IMR-90 (cell line): ENCODE results near the gene TCF7L2. TPM values are rescaled to one million over a fixed set of nuclear protein-coding genes. Genes with fewer than 3 reads are reported as not detected.

ENCODE experiments used
- ATAC-seq: fragments of 200-7000 bp; cut with Tn5 transposase; 2 replicates; pipeline ENCODE4 v1.9.1; 2020; ENCODE audit warnings: low read depth, mild to moderate bottlenecking, moderate library complexity
- BruUV-seq: library from RNA; stranded (reverse); fragments of 400-500 nt; replicated peaks from 2 replicates; lab custom pipeline; 2021; lab: Mats Ljungman, UMichigan
- CTCF ChIA-PET: fragments of 300-600 bp; formaldehyde crosslinking; extraction: SDS; loops from one replicate; lab custom pipeline; 2021; ENCODE audit warnings: antibody characterized with exemption; lab: Yijun Ruan, JAX
- POLR2A ChIA-PET: fragments of 300-600 bp; sonication (Branson Sonifier 250); formaldehyde crosslinking; loops from one replicate; lab custom pipeline; 2022; ENCODE audit warnings: antibody characterized with exemption; ENCODE audit not compliant: unreplicated experiment; lab: Charles Lee
- DNase-seq: peaks from one replicate; pipeline ENCODE4 v3.0.0; 2013
- H2AFZ ChIP-seq: replicated peaks from 2 replicates; pipeline ENCODE3; 2013; ENCODE audit warnings: low read length, mild to moderate bottlenecking; ENCODE audit not compliant: poor library complexity
- H2AK5ac ChIP-seq: 2 replicates; pipeline ENCODE4 v1.6.1; 2013; ENCODE audit warnings: low read depth, low read length, inconsistent platforms
- H2AK9ac ChIP-seq: replicated peaks from 2 replicates; pipeline ENCODE3; 2013; ENCODE audit warnings: mild to moderate bottlenecking, low read depth, low read length, moderate library complexity; ENCODE audit not compliant: poor library complexity
- H2BK120ac ChIP-seq: 2 replicates; pipeline ENCODE4 v1.6.1; 2013; ENCODE audit warnings: low read depth, low read length, inconsistent platforms
- H2BK15ac ChIP-seq: 3 replicates; pipeline ENCODE4 v1.6.1; 2013; ENCODE audit warnings: low read depth, low read length, inconsistent platforms
- H2BK20ac ChIP-seq: 2 replicates; pipeline ENCODE4 v1.6.1; 2013; ENCODE audit warnings: low read depth, mild to moderate bottlenecking, inconsistent platforms, low read length, moderate library complexity
- H2BK5ac ChIP-seq: 2 replicates; pipeline ENCODE4 v1.6.1; 2013; ENCODE audit warnings: mild to moderate bottlenecking, low read depth, low read length, inconsistent platforms; ENCODE audit not compliant: poor library complexity, severe bottlenecking
- H3K14ac ChIP-seq: replicated peaks from 2 replicates; pipeline ENCODE4 v1.6.1; 2013; ENCODE audit warnings: low read depth, low read length, inconsistent platforms
- H3K18ac ChIP-seq: 2 replicates; pipeline ENCODE4 v1.6.1; 2013; ENCODE audit warnings: low read depth, low read length, control low read depth
- H3K23ac ChIP-seq: 2 replicates; pipeline ENCODE4 v1.6.1; 2013; ENCODE audit warnings: low read depth, low read length, inconsistent platforms
- H3K27ac ChIP-seq: 2 replicates; pipeline ENCODE4 v1.5.1; 2013; ENCODE audit warnings: mild to moderate bottlenecking, control low read depth, low read length; ENCODE audit not compliant: insufficient read depth
- H3K27me3 ChIP-seq: 2 replicates; pipeline ENCODE4 v1.6.1; 2013; ENCODE audit warnings: low read length; ENCODE audit not compliant: control insufficient read depth, insufficient read depth
- H3K36me3 ChIP-seq: 2 replicates; pipeline ENCODE4 v1.6.1; 2013; ENCODE audit warnings: low read length, mixed read lengths; ENCODE audit not compliant: control insufficient read depth, insufficient read depth
- H3K4ac ChIP-seq: 2 replicates; pipeline ENCODE4 v1.6.1; 2013; ENCODE audit warnings: low read depth, low read length, inconsistent platforms
- H3K4me1 ChIP-seq: 2 replicates; pipeline ENCODE4 v1.6.1; 2013; ENCODE audit warnings: low read length, mixed read lengths; ENCODE audit not compliant: control insufficient read depth, insufficient read depth
- H3K4me2 ChIP-seq: 2 replicates; pipeline ENCODE4 v1.6.1; 2013; ENCODE audit warnings: low read depth, mild to moderate bottlenecking, control low read depth, low read length, moderate library complexity
- H3K4me3 ChIP-seq: 2 replicates; pipeline ENCODE4 v1.5.1; 2013; ENCODE audit warnings: low read depth, mild to moderate bottlenecking, control low read depth, low read length, moderate library complexity; ENCODE audit not compliant: insufficient read depth
- H3K56ac ChIP-seq: 2 replicates; pipeline ENCODE4 v1.6.1; 2013; ENCODE audit warnings: low read length, inconsistent platforms; ENCODE audit not compliant: insufficient read depth; ENCODE audit errors: extremely low read depth
- H3K79me1 ChIP-seq, 2 experiments: 2 replicates each; pipeline ENCODE4 v1.6.1; 2013; ENCODE audit warnings: low read length in 2 of 2, inconsistent platforms in 1 of 2, low read depth in 1 of 2
- H3K9ac ChIP-seq: 2 replicates; pipeline ENCODE4 v1.6.1; 2013; ENCODE audit warnings: low read depth, low read length, control low read depth
- H3K9me1 ChIP-seq: 2 replicates; pipeline ENCODE4 v1.6.1; 2013; ENCODE audit warnings: low read length, inconsistent platforms; ENCODE audit not compliant: insufficient read depth
- H3K9me3 ChIP-seq: 2 replicates; pipeline ENCODE4 v1.6.1; 2013; ENCODE audit warnings: low read length; ENCODE audit not compliant: control insufficient read depth, insufficient read depth
- H4K20me1 ChIP-seq: 2 replicates; pipeline ENCODE4 v1.6.1; 2013; ENCODE audit warnings: low read length, inconsistent platforms; ENCODE audit not compliant: insufficient read depth
- H4K5ac ChIP-seq: 2 replicates; pipeline ENCODE4 v1.6.1; 2013; ENCODE audit warnings: mild to moderate bottlenecking, low read depth, low read length, control low read depth
- H4K8ac ChIP-seq, 2 experiments: 2 replicates each; pipeline ENCODE4 v1.6.1; 2013; ENCODE audit warnings: low read depth in 2 of 2, low read length in 2 of 2, control low read depth in 1 of 2, inconsistent platforms in 1 of 2
- H4K91ac ChIP-seq: 2 replicates; pipeline ENCODE4 v1.6.1; 2013; ENCODE audit warnings: low read depth, low read length, inconsistent platforms; ENCODE audit not compliant: insufficient read depth
- BHLHE40 ChIP-seq: fragments of 150-350 bp; IDR thresholded peaks from 2 replicates; pipeline ENCODE4 v1.6.1; 2016; ENCODE audit warnings: mild to moderate bottlenecking, low read depth, low read length
- CHD1 ChIP-seq: IDR thresholded peaks from 2 replicates; pipeline ENCODE4 v1.6.1; 2012; ENCODE audit warnings: low read depth, low read length, improper control_type of control experiment
- MAZ ChIP-seq: IDR thresholded peaks from 2 replicates; pipeline ENCODE4 v1.6.1; 2012; ENCODE audit warnings: low read depth, mild to moderate bottlenecking, low read length, improper control_type of control experiment, moderate library complexity, borderline replicate concordance
- MXI1 ChIP-seq: IDR thresholded peaks from 2 replicates; pipeline ENCODE4 v1.6.1; 2012; ENCODE audit warnings: low read depth, mild to moderate bottlenecking, low read length, moderate library complexity, borderline replicate concordance
- NFE2L2 ChIP-seq: fragments of 150-350 bp; IDR thresholded peaks from 2 replicates; pipeline ENCODE4 v1.6.1; 2016; ENCODE audit warnings: low read depth, mild to moderate bottlenecking, low read length
- RAD21 ChIP-seq: IDR thresholded peaks from 2 replicates; pipeline ENCODE4 v1.6.1; 2012; ENCODE audit warnings: low read length, improper control_type of control experiment
- RFX5 ChIP-seq: IDR thresholded peaks from 2 replicates; pipeline ENCODE4 v1.8.0; 2012; ENCODE audit warnings: low read depth, mild to moderate bottlenecking, low read length, moderate library complexity
- SMC3 ChIP-seq: fragments of 150-350 bp; IDR thresholded peaks from 2 replicates; pipeline ENCODE4 v1.6.1; 2016; ENCODE audit warnings: low read depth, mild to moderate bottlenecking, antibody characterized with exemption, low read length, moderate library complexity
- WGBS, 2 experiments: methylation state at CpG; one replicate each; pipeline versions ENCODE4 v1.1.5 to v1.1.7; 2013; ENCODE audit warnings: missing lambda C conversion rate in 2 of 2; ENCODE audit not compliant: insufficient read length in 1 of 2; ENCODE audit errors: extremely low coverage in 2 of 2; 5-methylcytosine and 5-hydroxymethylcytosine counted together
- dilution Hi-C: fragments of 300-500 bp; cut with HindIII; formaldehyde crosslinking; loops from one replicate; pipeline ENCODE4 v1.14.3; 2018; ENCODE audit warnings: low sequenced_read_pairs; ENCODE audit not compliant: unreplicated experiment
- in situ Hi-C: fragments of 300-500 bp; cut with MboI; formaldehyde crosslinking; loops from 3 replicates; pipeline ENCODE4 v1.14.3; 2019; ENCODE audit warnings: low sequenced_read_pairs, inconsistent platforms, mixed read lengths
- intact Hi-C: fragments of 100-400 bp; cut with micrococcal nuclease; formaldehyde crosslinking; loops from 2 replicates; pipeline ENCODE4 v1.10.0; 2022
- polyA plus RNA-seq, 3 experiments: library from polyadenylated mRNA; depleted of rRNA; stranded (reverse); fragments of >200 nt; gene quantifications; 2 replicates each; pipeline ENCODE4 v1.2.3, GENCODE V29; 2012; ENCODE audit warnings: low replicate concordance in 1 of 3
- total RNA-seq: library from RNA; depleted of rRNA; stranded (reverse); fragments of >200 nt; gene quantifications from 2 replicates; pipeline ENCODE4 v1.2.3, GENCODE V29; 2012
- TF ChIP-seq, protein P1 (sequence below): fragments of 150-350 bp; IDR thresholded peaks from 2 replicates; pipeline ENCODE4 v1.6.1; 2016; ENCODE audit warnings: low read depth, mild to moderate bottlenecking, low read length, moderate library complexity, borderline replicate concordance
- TF ChIP-seq, protein P2 (sequence below): fragments of 150-350 bp; IDR thresholded peaks from 2 replicates; pipeline ENCODE4 v1.6.1; 2017; ENCODE audit warnings: mild to moderate bottlenecking, antibody characterized with exemption, low read length, low read depth

The TCF7L2 gene
- total and polyA plus RNA-seq, 2 of the 4 experiments (the other 2 are of a cell fraction): 1.3 to 12.2 TPM

GRCh38 chr10:113178771-113179170 is 228.7 kb downstream of the TCF7L2 start:
- Histone ChIP-seq H2AFZ (no peak overlapping the region), H4K20me1 (no peaks in the 10 kb centered on the region), H3K79me1 (no peaks in the 10 kb centered on the region), H3K4me2 (no peak overlapping the region), H4K5ac (no peak overlapping the region), H3K18ac (no peak overlapping the region), H2BK120ac (no peak overlapping the region), H3K4me1 (no peaks in the 10 kb centered on the region), H2AK5ac (no peak overlapping the region), H3K23ac (no peak overlapping the region), H4K91ac (no peak overlapping the region), H3K14ac (no peak overlapping the region), H3K4me3 (no peak overlapping the region), H4K8ac (no peak overlapping the region), H3K56ac (no peak overlapping the region), H2BK5ac (no peak overlapping the region), H3K27ac (no peak overlapping the region), H3K36me3 (no peaks in the 10 kb centered on the region), H2BK20ac (no peak overlapping the region), H3K9me1 (no peaks in the 10 kb centered on the region), H3K27me3 (no peaks in the 10 kb centered on the region; the same call in 1 of the 2 replicates), H3K9ac (no peak overlapping the region), H3K9me3 (no peaks in the 10 kb centered on the region), H3K4ac (no peak overlapping the region), H2AK9ac (no peak overlapping the region), H2BK15ac (no peak overlapping the region)
- 86% methylated on average over 2 of the region's 3 CpGs; no CpG with 5 or more reads in 1 of the 2 experiments for WGBS, 2 experiments
- CTCF ChIA-PET: no interaction called here
- DNase-seq (no peak), ATAC-seq (no peak)
- in situ Hi-C loops (no loop called here), intact Hi-C loops (no loop called here), dilution Hi-C loops (no loop called here)
- no peak for TF ChIP-seq SMC3
- TF ChIP-seq MAZ: no peak
- TF ChIP-seq, protein P1, sequence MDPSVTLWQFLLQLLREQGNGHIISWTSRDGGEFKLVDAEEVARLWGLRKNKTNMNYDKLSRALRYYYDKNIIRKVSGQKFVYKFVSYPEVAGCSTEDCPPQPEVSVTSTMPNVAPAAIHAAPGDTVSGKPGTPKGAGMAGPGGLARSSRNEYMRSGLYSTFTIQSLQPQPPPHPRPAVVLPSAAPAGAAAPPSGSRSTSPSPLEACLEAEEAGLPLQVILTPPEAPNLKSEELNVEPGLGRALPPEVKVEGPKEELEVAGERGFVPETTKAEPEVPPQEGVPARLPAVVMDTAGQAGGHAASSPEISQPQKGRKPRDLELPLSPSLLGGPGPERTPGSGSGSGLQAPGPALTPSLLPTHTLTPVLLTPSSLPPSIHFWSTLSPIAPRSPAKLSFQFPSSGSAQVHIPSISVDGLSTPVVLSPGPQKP: no peak
- no peak for TF ChIP-seq MXI1
- no peak for TF ChIP-seq RFX5
- TF ChIP-seq, protein P2, sequence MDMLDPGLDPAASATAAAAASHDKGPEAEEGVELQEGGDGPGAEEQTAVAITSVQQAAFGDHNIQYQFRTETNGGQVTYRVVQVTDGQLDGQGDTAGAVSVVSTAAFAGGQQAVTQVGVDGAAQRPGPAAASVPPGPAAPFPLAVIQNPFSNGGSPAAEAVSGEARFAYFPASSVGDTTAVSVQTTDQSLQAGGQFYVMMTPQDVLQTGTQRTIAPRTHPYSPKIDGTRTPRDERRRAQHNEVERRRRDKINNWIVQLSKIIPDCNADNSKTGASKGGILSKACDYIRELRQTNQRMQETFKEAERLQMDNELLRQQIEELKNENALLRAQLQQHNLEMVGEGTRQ: no peak
- no peak for TF ChIP-seq BHLHE40
- TF ChIP-seq NFE2L2: no peak
- no peak for TF ChIP-seq CHD1
- TF ChIP-seq RAD21: no peak
- no TSS peak for BruUV-seq
- POLR2A ChIA-PET: no interaction called here
